Chondrocyte (in vitro differentiated cells): Measurements from ENCODE around the gene MBL2. TPM values are rescaled to one million over a fixed set of nuclear protein-coding genes. Genes with fewer than 3 reads are reported as not detected.

Experiments
- DNase-seq: peaks from one replicate; pipeline ENCODE4 v3.0.0; 2021; ENCODE audit warnings: mixed read lengths, low spot score
- H3K27ac Mint-ChIP-seq: one replicate; pipeline ENCODE4 v1.8.0; 2021; ENCODE audit warnings: mild to moderate bottlenecking, moderate library complexity, mixed read lengths; ENCODE audit not compliant: unreplicated experiment
- H3K27me3 Mint-ChIP-seq: 2 replicates; pipeline ENCODE4 v1.8.0; 2021; ENCODE audit warnings: low read depth, mixed read lengths
- H3K36me3 Mint-ChIP-seq: 2 replicates; pipeline ENCODE4 v1.8.0; 2021; ENCODE audit warnings: low read depth, mixed read lengths
- H3K4me1 Mint-ChIP-seq: 2 replicates; pipeline ENCODE4 v1.8.0; 2021; ENCODE audit warnings: low read depth, mild to moderate bottlenecking, mixed read lengths
- H3K4me3 Mint-ChIP-seq: one replicate; pipeline ENCODE4 v1.8.0; 2021; ENCODE audit warnings: mild to moderate bottlenecking, moderate library complexity, mixed read lengths; ENCODE audit not compliant: unreplicated experiment
- H3K9me3 Mint-ChIP-seq: 2 replicates; pipeline ENCODE4 v1.8.0; 2021; ENCODE audit warnings: low read depth, mixed read lengths
- CTCF ChIP-seq: fragments of 200-600 bp; sonication (generic); IDR thresholded peaks from 2 replicates; pipeline ENCODE4 v1.5.0; 2021; ENCODE audit warnings: antibody characterized with exemption, mild to moderate bottlenecking, moderate library complexity
- total RNA-seq: library from RNA; stranded (reverse); gene quantifications from 3 replicates; pipeline ENCODE4 v1.2.1, GENCODE V29; 2021

The MBL2 gene
- total RNA-seq, 1 donor from 2014 or later = not detected

- H3K9me3 Mint-ChIP-seq = no peaks in the 10 kb centered on the region
- H3K27ac Mint-ChIP-seq = no peak overlapping the region
- no peak for DNase-seq
Observed at GRCh38 chr10:52756295-52756694, 16.3 kb downstream of the MBL2 start.

GRCh38 chr10:52755297-52756062 lies 17.1 kb downstream of the MBL2 start:
- Mint-ChIP-seq H3K27me3 (peaks cover 4% of the 10 kb centered on the region), H3K4me1 (no peaks in the 10 kb centered on the region), H3K36me3 (no peaks in the 10 kb centered on the region), H3K27ac (no peak overlapping the region), H3K9me3 (no peaks in the 10 kb centered on the region), H3K4me3 (no peak overlapping the region)
- DNase-seq = no peak
- TF ChIP-seq CTCF = no peak

More at GRCh38 chr10:52756295-52756694, 16.3 kb downstream of the MBL2 start:
- peaks cover 4% of the 10 kb centered on the region for H3K27me3 Mint-ChIP-seq
- H3K4me3 Mint-ChIP-seq = no peak overlapping the region
- no peaks in the 10 kb centered on the region for H3K4me1 Mint-ChIP-seq
- TF ChIP-seq CTCF = no peak
- H3K36me3 Mint-ChIP-seq = no peaks in the 10 kb centered on the region

GRCh38 chr10:52752801-52753445 lies 19.7 kb downstream of the MBL2 start:
- Mint-ChIP-seq H3K27me3 (peaks cover 4% of the 10 kb centered on the region), H3K9me3 (no peaks in the 10 kb centered on the region), H3K4me3 (no peak overlapping the region), H3K36me3 (no peaks in the 10 kb centered on the region), H3K4me1 (no peaks in the 10 kb centered on the region), H3K27ac (no peak overlapping the region)
- no peak for TF ChIP-seq CTCF
- DNase-seq = no peak

- Mint-ChIP-seq H3K9me3 (no peaks in the 10 kb centered on the region), H3K27ac (no peak overlapping the region), H3K4me1 (no peaks in the 10 kb centered on the region), H3K4me3 (no peak overlapping the region), H3K27me3 (peaks cover 4% of the 10 kb centered on the region), H3K36me3 (no peaks in the 10 kb centered on the region)
- TF ChIP-seq CTCF = no peak
- no peak for DNase-seq
Observed at GRCh38 chr10:52752261-52752660, 20.3 kb downstream of the MBL2 start.

GRCh38 chr10:52751337-52751736 lies 21.2 kb downstream of the MBL2 start:
- Mint-ChIP-seq H3K4me3 (no peak overlapping the region), H3K4me1 (no peaks in the 10 kb centered on the region), H3K27ac (no peak overlapping the region), H3K36me3 (no peaks in the 10 kb centered on the region), H3K27me3 (peaks cover 4% of the 10 kb centered on the region), H3K9me3 (no peaks in the 10 kb centered on the region)
- no peak for TF ChIP-seq CTCF
- DNase-seq = no peak
